GM12873 (cell line): ENCODE data around the gene COLEC12.

ENCODE experiments used
- TF ChIP-seq, protein P1 (sequence below): IDR thresholded peaks from 2 replicates; pipeline ENCODE4 v1.5.1; 2012; ENCODE audit warnings: low read depth, mild to moderate bottlenecking, moderate library complexity, low read length, control low read depth; ENCODE audit not compliant: insufficient read depth; ENCODE audit errors: missing control alignments

Gene COLEC12

DNA sequence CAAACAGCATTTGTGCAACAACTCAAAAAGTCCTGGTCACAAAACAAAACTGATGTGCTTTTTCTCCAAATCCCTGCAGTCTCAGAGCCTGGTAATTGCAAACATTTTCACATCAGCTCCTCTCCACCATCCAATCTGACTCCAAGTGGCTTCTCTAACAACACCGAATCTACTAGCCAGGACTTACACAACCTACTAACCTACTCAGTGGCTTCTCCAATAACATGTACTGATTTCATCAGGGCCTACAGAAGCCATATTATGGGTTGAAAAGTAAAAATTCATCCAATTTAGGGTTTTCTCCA, 104.3 kb downstream of the COLEC12 start:
- TF ChIP-seq, protein P1, sequence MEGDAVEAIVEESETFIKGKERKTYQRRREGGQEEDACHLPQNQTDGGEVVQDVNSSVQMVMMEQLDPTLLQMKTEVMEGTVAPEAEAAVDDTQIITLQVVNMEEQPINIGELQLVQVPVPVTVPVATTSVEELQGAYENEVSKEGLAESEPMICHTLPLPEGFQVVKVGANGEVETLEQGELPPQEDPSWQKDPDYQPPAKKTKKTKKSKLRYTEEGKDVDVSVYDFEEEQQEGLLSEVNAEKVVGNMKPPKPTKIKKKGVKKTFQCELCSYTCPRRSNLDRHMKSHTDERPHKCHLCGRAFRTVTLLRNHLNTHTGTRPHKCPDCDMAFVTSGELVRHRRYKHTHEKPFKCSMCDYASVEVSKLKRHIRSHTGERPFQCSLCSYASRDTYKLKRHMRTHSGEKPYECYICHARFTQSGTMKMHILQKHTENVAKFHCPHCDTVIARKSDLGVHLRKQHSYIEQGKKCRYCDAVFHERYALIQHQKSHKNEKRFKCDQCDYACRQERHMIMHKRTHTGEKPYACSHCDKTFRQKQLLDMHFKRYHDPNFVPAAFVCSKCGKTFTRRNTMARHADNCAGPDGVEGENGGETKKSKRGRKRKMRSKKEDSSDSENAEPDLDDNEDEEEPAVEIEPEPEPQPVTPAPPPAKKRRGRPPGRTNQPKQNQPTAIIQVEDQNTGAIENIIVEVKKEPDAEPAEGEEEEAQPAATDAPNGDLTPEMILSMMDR = no peak

DNA sequence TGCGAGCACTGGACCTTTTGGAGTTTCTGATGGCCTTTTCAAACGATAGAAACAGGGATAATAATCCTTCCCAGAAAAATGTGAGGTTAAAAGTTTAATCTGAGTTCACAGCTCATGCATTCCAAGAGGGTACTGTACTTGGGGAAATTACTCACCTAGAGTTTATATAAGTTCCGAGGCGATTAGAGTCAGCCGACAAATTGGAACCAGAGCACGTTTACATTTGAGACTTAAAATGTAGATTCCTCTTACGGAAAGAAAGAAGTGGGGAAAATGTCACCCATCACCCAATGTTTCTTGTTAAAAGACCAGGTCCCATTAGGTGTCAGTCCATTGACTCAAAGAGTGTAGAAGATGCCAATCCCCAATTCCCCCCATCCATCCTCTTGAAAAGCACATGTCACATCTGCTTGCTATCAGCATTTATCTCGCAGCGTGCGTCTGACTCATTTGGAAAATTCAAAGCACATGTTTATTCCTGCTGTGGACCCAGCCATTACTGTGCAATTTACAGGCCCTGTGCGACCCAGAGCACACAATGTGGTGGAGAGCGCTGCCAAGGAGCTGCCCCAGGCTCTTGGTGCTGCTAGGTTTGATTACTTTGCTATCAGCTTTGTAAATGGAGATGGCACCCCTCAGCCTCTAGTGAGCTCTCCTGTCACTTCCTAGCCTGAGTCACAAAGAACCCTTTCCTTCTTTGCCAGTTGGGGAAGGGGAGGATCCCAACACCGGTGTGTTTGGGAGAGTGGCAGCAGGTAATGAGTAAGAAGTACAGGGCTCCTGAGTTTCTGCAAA, 104.8 kb downstream of the COLEC12 start:
- TF ChIP-seq, protein P1 = no peak

DNA sequence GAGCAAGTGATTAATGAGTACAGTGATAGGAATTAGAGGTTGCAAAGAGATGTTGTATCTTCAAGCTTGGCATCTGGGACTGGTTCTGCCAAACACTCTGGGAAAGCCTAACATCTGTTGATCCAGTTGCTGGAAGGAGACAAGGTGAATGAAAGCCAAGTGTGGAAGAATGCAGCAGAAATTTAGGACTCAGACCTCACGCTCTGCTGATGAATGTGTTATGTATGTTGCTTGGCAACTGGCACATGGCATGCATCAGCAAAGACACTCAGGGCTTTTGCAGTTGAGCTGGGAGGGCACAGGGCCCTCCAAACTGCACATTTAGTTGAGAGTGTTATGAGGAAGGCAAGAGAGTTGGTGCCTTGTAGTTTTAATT, 105.5 kb downstream of the COLEC12 start:
- TF ChIP-seq, protein P1 = no peak

DNA sequence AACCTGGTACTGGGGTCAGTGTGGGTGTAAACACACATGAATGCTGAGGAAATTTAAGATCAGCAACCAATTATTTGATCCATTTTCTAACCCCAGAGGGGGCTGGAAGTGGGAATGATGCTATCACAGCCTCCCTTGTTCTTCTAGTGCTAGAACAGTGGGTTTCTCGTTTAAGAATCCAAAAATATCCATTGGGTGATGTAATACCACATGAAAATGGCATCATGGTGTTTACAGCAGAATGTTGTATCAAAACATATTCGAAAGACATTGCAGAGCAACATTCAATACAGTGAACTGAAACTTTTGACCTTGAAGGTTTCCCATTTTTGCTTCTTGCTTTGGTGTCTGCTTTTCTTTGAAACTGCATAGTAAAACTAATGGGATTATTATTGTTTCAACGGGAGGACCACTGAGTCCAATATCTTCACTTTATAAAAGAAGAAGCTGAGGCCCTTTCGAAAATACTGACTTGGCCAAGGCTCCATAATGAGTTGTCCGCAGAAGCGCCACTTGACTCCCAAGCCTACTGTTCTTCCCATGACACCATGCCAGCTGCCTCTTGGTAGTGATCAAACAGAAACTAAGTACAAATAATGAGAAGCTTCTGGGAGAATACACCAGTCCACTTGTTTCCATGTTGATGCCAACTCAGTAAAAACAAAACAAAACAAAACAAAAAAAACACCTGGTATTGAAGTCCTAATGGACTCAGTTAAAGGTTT, 106.1 kb downstream of the COLEC12 start:
- TF ChIP-seq, protein P1 = no peak

DNA sequence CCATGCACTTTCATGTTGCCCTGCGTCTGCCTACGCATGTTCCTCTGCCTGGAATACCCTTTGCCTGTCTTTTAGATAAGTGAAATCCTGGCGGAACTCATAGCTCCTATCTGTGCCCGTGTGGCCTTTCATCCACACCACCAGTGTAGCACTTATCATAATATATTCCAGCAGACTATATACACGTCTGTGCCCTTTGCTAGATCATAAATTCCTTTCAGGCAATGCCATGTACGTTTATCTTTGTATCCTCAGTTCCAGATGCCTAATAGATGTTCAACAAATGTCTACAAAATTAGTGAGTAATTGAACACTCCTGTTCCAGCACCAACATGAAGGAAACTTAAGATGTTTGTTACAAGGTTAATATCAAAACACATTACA, 106.9 kb downstream of the COLEC12 start:
- TF ChIP-seq, protein P1 = no peak

DNA sequence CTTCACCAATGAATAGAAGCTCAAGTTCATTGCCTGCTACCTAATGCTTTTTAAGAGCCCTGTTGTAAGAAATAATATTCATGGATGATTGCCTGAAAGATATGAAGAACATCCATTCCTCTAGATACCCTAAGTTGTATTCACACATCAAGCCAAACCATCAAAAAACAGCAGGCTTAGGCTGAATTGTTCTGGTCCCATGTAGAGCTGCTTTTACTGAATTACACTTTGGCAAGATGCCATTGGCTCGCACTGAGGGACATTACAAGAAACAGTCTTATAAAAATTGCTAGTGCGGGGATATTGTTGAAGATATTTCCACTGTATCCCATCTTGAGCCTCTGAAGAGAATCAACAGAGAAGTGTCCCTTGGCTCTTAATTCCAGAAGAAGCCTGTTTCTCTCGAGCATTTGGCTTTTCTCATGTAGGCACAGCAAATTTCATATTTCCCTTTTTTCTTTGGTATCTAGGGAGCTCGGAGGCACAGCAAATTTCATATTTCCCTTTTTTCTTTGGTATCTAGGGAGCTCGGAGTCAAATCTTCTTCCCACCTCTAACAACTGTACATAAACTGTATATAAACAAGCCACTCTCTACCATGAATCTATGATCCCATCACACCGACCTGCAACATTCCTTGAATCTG, 107.5 kb downstream of the COLEC12 start:
- TF ChIP-seq, protein P1 = no peak

DNA sequence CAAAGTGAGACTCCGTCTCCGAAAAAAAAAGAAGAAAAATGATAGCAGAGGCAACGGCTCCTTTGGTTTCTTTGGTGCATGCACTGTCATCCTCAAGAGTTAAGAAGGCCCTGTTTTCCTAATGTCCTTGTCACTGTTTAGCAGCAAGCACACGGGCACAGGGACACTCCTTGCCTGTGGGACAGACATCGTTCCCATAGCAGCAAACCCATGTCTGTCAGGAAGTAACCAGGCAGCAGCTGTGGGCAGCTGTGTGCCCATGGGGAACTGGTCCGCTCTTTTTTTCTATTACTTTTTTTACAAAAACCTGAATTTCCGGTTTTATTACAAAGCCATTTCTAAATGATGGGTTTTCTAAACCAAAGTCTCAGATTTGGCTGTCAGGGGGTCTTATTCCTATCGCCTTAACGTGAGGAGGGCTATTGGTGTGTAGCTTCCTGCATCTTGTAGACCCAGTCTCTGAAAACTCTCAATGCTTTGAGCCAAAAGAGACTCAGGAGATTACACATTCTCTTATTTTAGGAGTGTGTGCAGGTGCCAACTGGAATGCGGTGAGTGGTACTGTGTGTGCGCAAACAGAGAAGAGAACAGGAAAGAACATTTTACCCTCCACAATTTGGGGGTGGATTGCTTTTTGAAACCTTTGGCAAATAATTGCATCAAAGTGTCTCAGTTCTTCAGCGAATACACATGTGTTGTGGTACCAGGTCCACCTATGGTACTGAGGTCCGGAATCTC, 109.6 kb downstream of the COLEC12 start:
- TF ChIP-seq, protein P1 = no peak
